GM18511 (cell line): ENCODE measurements around the gene CSTF2T.

Experiments
- ATAC-seq: cut with Tn5 transposase; IDR thresholded peaks from one replicate; pipeline ENCODE4 v1.9.1; 2021; ENCODE audit warnings: mild to moderate bottlenecking, moderate library complexity; ENCODE audit not compliant: unreplicated experiment

Gene CSTF2T

DNA sequence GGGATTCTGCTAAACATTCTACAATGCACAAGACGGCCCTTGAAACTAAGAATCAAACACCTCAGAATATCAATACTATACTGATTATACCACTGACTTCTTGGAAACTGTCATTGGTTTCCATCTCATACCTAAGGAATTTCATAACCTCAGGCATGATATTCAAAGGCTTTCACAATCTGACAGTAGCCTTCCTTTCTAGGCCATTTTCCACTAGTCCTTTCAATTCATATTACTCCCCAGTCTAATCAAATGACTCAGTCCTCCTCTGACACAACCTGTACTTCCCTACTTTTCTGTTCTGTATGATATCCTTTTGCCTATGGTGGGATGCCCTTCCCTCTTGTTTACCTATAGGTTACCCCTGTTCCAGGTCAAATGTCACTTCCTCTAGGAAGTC lies 48.3 kb downstream of the CSTF2T start:
- ATAC-seq: no peak

DNA sequence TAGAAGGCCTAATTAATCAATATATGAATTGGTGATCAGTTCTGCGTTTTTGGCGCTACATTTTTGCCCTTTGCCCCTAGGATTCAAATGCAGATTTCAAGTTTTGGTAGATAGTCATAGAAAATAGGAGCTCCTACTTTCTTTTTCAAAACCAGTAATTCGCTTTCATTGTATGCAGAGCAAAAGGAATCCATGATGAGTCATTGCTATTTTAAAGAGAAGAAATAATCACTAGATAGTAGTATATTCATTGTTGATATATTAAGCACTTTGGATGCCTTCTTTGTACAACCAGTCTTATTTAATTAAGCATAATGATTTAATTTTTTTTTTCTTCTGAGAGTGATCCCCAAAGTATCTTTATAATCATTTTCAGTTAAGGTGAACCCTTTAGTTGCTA lies 50.3 kb downstream of the CSTF2T start:
- ATAC-seq: no peak
